GM19397 (cell line): ENCODE results near the gene MAP3K6.
"Not testable (repeated sequence)": the region's sequence is repeated elsewhere in the genome, so short reads cannot be mapped to it uniquely, and the experiment has no call there.

ENCODE experiments used
- ATAC-seq: cut with Tn5 transposase; IDR thresholded peaks from one replicate; pipeline ENCODE4 v1.9.1; 2021; ENCODE audit warnings: mild to moderate bottlenecking, moderate library complexity; ENCODE audit not compliant: unreplicated experiment

Gene MAP3K6

DNA sequence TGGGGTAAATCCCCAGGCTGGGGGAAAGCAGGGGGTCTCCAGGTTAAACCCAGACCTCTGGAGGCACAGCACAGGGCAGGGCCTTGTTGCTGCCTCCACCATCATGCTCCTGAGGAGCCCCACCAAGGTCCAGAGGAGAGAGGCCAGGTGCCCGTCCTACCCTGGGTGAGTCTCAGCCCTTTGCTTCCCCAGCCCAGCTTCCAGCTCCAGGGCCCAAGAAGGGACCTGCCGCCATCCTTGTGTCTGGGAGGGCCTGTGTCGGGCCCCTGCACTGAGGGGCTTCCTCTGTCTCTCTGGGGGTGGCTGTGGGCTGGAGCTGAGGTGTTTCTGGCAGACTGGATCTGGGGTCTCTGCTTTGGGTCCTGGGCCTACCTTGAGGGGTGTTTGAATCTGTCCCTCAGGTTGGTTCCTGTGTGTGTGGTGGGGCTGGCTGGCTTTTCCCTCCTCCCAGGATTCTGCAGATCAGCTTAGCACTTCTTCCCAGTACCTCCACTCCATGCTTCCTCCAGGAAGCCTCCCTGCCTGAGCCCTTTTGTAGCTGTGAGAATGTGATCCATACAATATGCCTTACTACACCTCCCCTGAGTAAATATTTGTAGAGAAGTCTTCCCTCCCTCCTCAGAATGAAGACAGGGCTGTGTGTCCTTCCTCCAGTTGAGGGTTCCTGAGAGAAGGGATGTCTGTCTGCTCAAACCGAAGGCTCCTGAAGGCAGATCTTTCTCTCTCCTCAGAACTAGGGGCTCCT lies 31.8 kb upstream of the MAP3K6 start:
- ATAC-seq = no peak

DNA sequence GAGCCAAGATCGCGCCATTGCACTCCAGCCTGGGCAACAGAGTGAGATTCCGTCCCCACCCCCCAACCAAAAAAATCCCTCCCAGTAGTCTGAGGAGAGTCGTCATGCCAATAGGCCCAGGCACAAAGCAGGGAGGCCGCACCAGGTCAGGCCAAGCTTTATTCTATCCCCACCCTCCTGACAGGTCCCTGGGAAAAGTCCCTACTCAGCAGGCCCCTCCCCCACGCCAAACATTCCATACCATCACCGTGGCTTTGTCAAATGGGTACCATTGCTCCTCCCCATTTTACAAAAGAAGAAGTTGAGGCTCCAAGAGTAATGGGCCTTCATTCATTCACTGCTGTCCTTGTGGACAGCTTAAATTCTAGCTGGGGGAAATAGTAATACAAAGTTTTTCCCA lies 31.0 kb upstream of the MAP3K6 start:
- ATAC-seq = no peak

GRCh38 chr1:27397110-27397509 lies 30.3 kb upstream of the MAP3K6 start:
- no peak for ATAC-seq

DNA sequence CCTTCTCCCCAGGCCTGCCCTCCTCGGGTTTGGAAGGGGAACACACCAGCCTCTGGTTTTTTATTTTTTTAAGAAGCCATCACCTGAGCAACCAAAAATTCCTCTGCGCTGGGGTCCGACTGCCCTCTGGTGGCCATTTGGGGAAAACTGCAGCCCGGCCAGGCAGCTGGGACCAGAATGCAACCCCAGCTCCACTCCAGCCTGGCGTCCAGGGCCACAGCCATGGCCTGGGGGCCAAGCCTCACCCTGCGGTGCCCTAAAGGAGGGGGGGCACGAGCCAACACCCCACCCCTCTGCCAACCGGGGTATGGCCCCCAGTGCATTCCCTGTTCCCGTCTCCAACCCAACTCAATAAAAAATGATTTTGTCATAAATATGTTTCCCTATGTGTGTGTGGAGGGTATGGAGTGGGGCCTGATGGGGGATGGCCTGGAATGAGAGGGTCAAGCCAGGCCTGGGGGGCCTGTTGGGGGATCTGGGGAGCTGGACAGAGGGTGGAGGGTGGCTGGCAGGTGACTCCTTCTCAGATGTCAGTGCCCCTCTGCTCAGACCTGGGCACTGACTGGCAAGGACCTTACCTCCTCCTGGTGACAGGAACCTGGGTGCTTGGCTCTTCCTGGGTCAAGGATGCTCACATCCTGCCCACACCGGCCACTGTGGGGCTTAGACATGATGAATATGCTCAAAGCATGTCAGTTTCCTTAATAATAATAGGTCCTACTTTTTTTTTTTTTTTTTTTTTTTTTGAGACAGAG lies 28.9 kb upstream of the MAP3K6 start:
- peak; percentile 38 for ATAC-seq

GRCh38 chr1:27394925-27395324 lies 28.2 kb upstream of the MAP3K6 start:
- ATAC-seq = no peak

GRCh38 chr1:27394282-27394658 lies 27.5 kb upstream of the MAP3K6 start:
- no peak for ATAC-seq

DNA sequence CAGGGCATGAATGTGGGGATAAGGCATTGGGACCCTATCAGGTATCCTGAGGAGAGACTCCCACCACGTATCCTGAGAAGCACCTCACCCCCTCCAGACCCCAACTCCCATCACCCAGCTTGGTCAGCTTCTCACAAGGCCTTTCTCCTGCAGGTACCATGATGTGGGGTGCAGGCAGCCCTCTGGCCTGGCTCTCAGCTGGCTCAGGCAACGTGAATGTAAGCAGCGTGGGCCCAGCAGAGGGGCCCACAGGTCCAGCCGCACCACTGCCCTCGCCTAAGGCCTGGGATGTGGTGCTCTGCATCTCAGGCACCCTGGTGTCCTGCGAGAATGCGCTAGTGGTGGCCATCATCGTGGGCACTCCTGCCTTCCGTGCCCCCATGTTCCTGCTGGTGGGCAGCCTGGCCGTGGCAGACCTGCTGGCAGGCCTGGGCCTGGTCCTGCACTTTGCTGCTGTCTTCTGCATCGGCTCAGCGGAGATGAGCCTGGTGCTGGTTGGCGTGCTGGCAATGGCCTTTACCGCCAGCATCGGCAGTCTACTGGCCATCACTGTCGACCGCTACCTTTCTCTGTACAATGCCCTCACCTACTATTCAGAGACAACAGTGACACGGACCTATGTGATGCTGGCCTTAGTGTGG lies 27.0 kb upstream of the MAP3K6 start:
- ATAC-seq = no peak

- no peak for ATAC-seq
These were observed 26.2 kb upstream of the MAP3K6 start for GRCh38 chr1:27392778-27393635.

GRCh38 chr1:27392096-27392777 lies 25.5 kb upstream of the MAP3K6 start, which contains the start of gene GPR3:
Gene GPR3 (plus strand): TSS chr1:27392622. CDS start chr1:27393799, 1,177 bp downstream.
- ATAC-seq = peak; percentile 71

GRCh38 chr1:27391511-27392095 lies 24.8 kb upstream of the MAP3K6 start:
- no peak for ATAC-seq

GRCh38 chr1:27388337-27389005 lies 21.7 kb upstream of the MAP3K6 start:
- no peak for ATAC-seq

DNA sequence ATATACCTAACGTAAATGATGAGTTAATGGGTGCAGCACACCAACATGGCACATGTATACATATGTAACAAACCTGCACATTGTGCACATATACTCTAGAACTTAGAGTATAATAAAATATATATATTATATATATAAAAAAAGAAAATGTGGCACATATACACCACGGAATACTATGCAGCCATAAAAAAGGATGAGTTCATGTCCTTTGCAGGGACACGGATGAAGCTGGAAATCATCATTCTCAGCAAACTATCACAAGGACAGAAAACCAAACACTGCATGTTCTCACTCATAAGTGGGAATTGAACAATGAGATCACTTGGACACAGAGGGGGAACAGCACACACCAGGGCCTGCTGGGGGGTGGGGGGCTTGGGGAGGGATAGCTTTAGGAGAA lies 18.0 kb upstream of the MAP3K6 start:
- not testable (repeated sequence) for ATAC-seq

GRCh38 chr1:27383661-27384060 lies 16.9 kb upstream of the MAP3K6 start:
- ATAC-seq = no peak

- ATAC-seq = no peak
These were observed 16.4 kb upstream of the MAP3K6 start, which contains the start of gene CD164L2 for GRCh38 chr1:27383039-27383605. Gene CD164L2 (minus strand): TSS chr1:27383333. CDS start chr1:27383239, 94 bp downstream.

GRCh38 chr1:27381969-27382762 lies 15.4 kb upstream of the MAP3K6 start:
- ATAC-seq = no peak

- ATAC-seq = no peak
These were observed 14.3 kb upstream of the MAP3K6 start for GRCh38 chr1:27380766-27381733.

- ATAC-seq = no peak
These were observed 13.5 kb upstream of the MAP3K6 start for GRCh38 chr1:27380224-27380623.
